Uterus (tissue), 4 donors: ENCODE results near the gene SCTR. TPM values are rescaled to one million over a fixed set of nuclear protein-coding genes. Genes with fewer than 3 reads are reported as not detected.

Experiments used
- DNase-seq, 2 donors: peaks; one replicate each; pipeline ENCODE4 v3.0.0-alpha.2; 2019 to 2020
- H3K27ac ChIP-seq, 2 donors: fragments of 200-600 bp; sonication (generic); 1 replicate in 1 of 2; 2 replicates in 1 of 2; pipeline ENCODE4 v1.5.1; 2016 to 2018
- H3K27me3 ChIP-seq, 2 donors: fragments of 200-600 bp; sonication (generic); one replicate each; pipeline ENCODE4 v1.5.1; 2018 to 2019; ENCODE audit warnings: control low read depth in 1 of 2
- H3K36me3 ChIP-seq, 2 donors: fragments of 200-600 bp; sonication (generic); one replicate each; pipeline ENCODE4 v1.5.1; 2019; ENCODE audit warnings: control low read depth in 1 of 2
- H3K4me1 ChIP-seq, 2 donors: fragments of 200-600 bp; sonication (generic); one replicate each; pipeline ENCODE4 v1.5.1; 2018 to 2019; ENCODE audit warnings: control low read depth in 1 of 2
- H3K4me3 ChIP-seq, 2 donors: fragments of 200-600 bp; sonication (generic); 1 replicate in 1 of 2; 2 replicates in 1 of 2; pipeline ENCODE4 v1.5.1; 2018 to 2019; ENCODE audit warnings: mild to moderate bottlenecking in 1 of 2
- H3K9me3 ChIP-seq, 2 donors: fragments of 200-600 bp; sonication (generic); one replicate each; pipeline ENCODE4 v1.5.1; 2019; ENCODE audit warnings: control low read depth in 1 of 2
- CTCF ChIP-seq, 4 experiments: fragments of 200-600 bp in 2 of 4; fragments of 450-650 bp in 2 of 4; sonication (generic) in 2 of 4; IDR thresholded peaks; one replicate each; pipeline ENCODE4 v1.5.1; 2016 to 2019; ENCODE audit warnings: antibody characterized with exemption in 4 of 4, mild to moderate bottlenecking in 2 of 4, moderate library complexity in 1 of 4
- POLR2A ChIP-seq, 2 donors: fragments of 450-650 bp; IDR thresholded peaks; one replicate each; pipeline ENCODE4 v1.6.1; 2016; ENCODE audit warnings: antibody characterized with exemption in 2 of 2, mild to moderate bottlenecking in 1 of 2, moderate library complexity in 1 of 2
- intact Hi-C: fragments of 100-400 bp; cut with DNase I; formaldehyde crosslinking; loops from one replicate; pipeline ENCODE4 v1.15.1; 2023; ENCODE audit warnings: low total_unique reads
- total RNA-seq, 4 donors: library from RNA; depleted of rRNA in 3 of 4; stranded (reverse); fragments of >200 nt in 3 of 4; gene quantifications; one replicate each; pipeline versions ENCODE4 v1.1.0 to v1.2.4, GENCODE V29; 2014 to 2023
- donor health status: DM: yes; HTN: yes; CAD: no.

SCTR gene
- total RNA-seq, 4 donors from 2014 or later = not detected

- Histone ChIP-seq H3K27ac (no peak overlapping the region), H3K4me3 (no peak overlapping the region), H3K9me3 (no peaks in the 10 kb centered on the region), H3K4me1 (no peaks in the 10 kb centered on the region), H3K27me3 (no peaks in the 10 kb centered on the region), H3K36me3 (no peaks in the 10 kb centered on the region)
- DNase-seq = no peak
- intact Hi-C loops = no loop called here
- TF ChIP-seq CTCF (IDR thresholded peaks at IDR 0.05) = no peak
- TF ChIP-seq POLR2A (IDR thresholded peaks at IDR 0.05) = no peak
These were observed 81.4 kb downstream of the SCTR start for GRCh38 chr2:119442850-119443249.

DNA sequence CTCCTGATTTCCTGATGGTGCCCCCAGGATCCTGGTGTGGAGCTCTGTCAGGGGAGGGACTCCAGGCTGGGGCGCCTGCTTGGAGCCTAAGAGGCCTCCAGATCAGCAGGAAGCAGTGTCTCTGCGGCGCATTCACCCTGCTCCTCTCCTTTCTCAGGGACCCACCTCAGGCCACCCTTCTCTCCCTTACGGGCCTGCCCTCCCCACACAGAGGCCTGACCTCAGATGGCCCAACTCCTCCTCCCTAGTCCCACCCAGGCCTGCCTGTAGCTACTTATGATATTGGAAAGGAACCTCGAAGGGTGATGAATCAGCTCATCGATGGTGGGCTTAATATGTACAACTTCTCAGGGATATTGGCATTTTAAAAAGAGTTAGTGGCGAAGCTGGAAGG, 82.1 kb downstream of the SCTR start:
- TF ChIP-seq CTCF (IDR thresholded peaks at IDR 0.05) (no peak), POLR2A (IDR thresholded peaks at IDR 0.05) (no peak)
- intact Hi-C loops = no loop called here
- no peak overlapping the region for H3K4me3 ChIP-seq
- no peaks in the 10 kb centered on the region for H3K4me1 ChIP-seq
- no peaks in the 10 kb centered on the region for H3K27me3 ChIP-seq
- no peak for DNase-seq
- no peaks in the 10 kb centered on the region for H3K9me3 ChIP-seq
- no peaks in the 10 kb centered on the region for H3K36me3 ChIP-seq
- H3K27ac ChIP-seq = no peak overlapping the region

DNA sequence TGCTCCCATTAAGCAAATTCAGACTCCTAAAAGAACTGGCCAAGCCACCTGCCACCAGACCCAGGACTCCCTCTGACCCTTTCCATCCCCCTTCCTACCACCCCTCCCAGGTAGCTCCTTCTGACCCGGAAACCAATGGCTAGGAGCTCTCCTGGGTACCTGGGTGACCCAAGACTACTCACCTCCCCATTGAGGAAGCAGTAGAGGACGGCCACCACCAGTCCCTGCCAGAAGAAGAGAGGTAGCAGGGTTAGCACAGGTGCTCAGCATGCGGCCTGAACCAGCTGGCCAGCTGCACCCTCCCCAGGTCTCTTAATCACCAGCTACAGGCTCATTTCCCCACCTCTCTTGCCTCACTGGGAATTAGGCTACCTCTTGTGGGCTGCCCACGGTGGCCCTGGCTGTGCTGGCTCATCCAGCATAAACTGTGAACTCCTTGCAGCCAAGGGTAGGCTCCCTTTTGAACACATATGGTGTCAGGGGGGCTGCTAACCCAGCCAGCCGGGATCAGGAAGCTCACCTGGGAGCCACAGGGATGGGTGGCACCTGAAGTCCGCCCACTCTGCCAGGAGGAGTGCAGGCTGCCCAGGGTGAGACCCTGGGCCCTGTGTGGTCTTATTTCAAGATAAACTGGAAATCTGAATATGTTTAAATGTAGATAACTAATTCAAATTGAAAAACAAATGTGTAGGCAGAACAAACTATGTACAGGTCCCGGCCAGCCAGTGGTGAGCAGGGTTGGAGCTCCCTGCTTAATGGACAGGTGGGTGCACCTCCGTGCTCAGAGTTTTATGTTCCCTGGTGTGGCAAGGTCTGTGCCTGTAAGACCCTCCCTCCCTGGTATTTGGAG, 82.7 kb downstream of the SCTR start:
- Histone ChIP-seq H3K27ac (no peak overlapping the region), H3K4me3 (no peak overlapping the region), H3K9me3 (no peaks in the 10 kb centered on the region), H3K4me1 (no peaks in the 10 kb centered on the region), H3K27me3 (no peaks in the 10 kb centered on the region), H3K36me3 (no peaks in the 10 kb centered on the region)
- intact Hi-C loops = no loop called here
- TF ChIP-seq POLR2A (IDR thresholded peaks at IDR 0.05) (no peak), CTCF (IDR thresholded peaks at IDR 0.05) (no peak)
- no peak for DNase-seq

DNA sequence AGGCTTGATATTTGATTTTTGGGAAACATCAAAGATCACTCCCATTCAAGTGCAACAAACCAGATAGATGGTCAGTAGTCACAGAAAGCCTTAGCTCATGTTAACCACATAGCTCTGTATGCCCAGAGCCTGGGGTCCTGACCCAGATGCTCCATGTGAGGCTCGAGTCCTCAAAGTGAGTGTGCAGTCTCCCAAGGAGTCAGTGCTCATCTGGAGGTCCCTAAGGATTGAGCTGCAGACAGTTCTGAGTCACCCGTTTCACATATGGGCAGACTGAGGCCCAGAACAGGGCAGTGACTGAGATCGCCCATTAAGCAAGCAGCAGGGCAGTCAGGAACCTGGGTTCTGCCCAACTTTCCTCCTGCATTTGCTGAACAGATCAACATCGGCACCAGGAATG, 83.4 kb downstream of the SCTR start:
- H3K9me3 ChIP-seq = no peaks in the 10 kb centered on the region
- TF ChIP-seq POLR2A (IDR thresholded peaks at IDR 0.05) (no peak), CTCF (IDR thresholded peaks at IDR 0.05) (no peak)
- no peak overlapping the region for H3K4me3 ChIP-seq
- no peaks in the 10 kb centered on the region for H3K4me1 ChIP-seq
- DNase-seq = no peak
- intact Hi-C loops = no loop called here
- H3K27me3 ChIP-seq = no peaks in the 10 kb centered on the region
- no peak overlapping the region for H3K27ac ChIP-seq
- no peaks in the 10 kb centered on the region for H3K36me3 ChIP-seq

DNA sequence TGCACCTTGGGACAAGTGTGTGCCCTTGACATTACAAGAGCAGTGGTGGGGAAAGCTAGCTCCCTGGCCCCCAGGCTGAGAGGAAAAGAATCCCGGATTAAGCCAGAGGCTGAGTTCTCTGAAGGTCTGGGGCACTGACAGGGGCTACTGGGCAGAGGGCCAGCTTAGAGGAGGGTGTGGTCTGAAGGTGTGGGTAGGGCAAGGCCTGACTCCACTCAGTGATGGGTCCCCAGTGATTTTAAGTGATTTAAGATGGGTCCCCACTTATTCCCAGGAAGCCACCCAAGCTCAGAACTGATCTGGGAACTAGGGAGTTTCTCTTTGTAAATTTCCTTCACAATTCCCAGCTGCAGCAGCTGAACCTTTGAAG, 83.8 kb downstream of the SCTR start:
- no peaks in the 10 kb centered on the region for H3K4me1 ChIP-seq
- DNase-seq = no peak
- no peaks in the 10 kb centered on the region for H3K27me3 ChIP-seq
- TF ChIP-seq CTCF (IDR thresholded peaks at IDR 0.05) (no peak), POLR2A (IDR thresholded peaks at IDR 0.05) (no peak)
- no peaks in the 10 kb centered on the region for H3K36me3 ChIP-seq
- H3K27ac ChIP-seq = no peak overlapping the region
- intact Hi-C loops = no loop called here
- H3K4me3 ChIP-seq = no peak overlapping the region
- no peaks in the 10 kb centered on the region for H3K9me3 ChIP-seq
